ENCODE results near the gene HOXD10.

The HOXD10 gene

DNA sequence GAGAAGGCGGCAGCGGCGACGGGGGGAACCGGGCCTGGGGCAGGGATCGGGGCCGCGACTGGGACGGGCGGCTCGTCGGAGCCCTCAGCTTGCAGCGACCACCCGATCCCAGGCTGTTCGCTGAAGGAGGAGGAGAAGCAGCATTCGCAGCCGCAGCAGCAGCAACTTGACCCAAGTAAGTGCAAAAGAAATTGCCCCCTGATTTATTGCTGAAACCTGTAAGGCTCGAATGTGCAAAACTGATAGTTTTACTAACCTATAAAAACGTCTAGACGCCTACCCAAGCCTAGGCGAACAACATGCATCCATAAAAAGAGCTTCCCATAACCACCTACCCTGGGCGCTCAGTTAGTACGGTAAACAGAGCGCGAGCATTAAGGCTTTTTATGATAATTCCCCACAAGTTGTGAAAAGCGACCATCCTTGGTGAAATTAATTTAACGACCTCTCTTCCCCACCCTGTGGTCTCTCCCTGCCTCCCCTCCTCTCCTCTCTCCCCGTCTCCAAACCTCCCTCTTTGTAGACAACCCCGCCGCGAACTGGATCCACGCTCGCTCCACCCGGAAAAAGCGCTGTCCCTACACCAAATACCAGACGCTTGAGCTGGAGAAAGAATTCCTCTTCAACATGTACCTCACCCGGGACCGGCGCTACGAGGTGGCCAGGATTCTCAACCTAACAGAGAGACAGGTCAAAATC, 7.0 kb downstream of the HOXD10 start:
- no peak for DNase-seq

- no peak for DNase-seq
These were observed 7.8 kb downstream of the HOXD10 start for GRCh38 chr2:176124110-176124946.

GRCh38 chr2:176124947-176125771, 8.6 kb downstream of the HOXD10 start:
- no peak for DNase-seq

DNA sequence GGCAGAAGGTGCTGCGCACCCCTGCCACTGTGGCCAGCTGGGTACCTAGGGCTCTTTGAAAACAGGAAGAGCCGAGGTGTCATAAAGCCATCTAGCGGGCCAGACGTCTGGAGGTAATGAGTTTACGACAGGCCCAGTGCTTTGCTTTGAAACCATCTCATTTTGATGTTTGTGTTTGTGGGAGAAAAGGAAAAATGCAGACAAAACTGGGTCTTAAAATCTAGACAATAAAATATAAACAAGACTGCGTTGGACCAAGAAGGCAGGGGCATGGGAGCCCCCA, 9.1 kb downstream of the HOXD10 start:
- DNase-seq: no peak

- DNase-seq: peak; percentile 81
These were observed 10.6 kb downstream of the HOXD10 start for GRCh38 chr2:176126929-176127773.

DNA sequence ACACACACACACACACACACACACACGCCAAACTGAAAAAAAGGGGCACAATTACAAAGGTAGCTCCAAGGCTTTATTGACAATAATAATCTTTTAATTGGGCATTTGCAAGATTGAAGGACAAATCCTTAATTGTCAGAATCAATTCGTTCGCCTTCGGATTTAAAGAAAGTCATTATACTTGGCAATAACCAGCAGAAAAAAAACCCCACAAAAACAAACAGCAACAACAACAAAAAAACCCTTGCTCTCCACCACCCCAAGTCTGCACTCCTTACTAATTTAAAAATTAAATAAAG, 11.1 kb downstream of the HOXD10 start:
- no peak for DNase-seq

DNA sequence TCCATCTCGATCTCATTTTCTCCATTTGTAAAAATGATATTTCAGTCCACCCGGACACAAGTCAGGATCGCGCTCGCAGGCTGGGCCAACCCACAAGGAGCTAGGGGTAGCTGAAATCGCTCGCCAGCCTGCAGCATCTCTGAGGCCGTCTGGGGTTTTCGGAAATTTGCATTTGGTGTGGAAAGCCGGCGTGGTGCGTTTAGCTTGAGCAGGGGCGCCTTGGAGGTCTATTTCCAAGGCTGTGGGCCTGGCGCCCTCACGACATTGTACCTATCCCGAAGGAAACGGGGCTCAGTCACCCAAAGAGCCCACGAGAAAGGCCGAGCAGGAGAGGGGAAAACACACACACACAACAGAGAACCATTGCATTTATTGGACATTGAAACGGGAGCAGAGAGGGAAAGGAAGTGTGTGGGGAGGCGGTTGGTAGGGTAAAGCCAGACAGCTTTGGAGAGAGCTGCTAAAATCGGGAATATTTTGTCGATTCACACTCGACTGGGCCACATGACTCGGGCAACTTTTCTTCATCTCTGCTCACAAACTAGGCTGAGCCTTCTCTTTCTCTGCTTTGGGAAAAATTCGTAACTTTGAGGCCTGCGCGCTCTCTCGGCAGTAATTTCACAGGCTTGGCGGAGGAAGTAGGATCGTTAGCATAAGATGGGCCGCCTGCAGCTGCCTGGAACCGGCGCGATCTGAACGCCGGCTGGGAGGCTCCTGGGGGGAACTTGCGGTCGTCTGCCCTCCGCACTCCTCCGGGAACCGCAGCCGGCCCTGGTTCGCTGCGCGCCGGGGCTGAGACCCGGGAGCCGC, 11.8 kb downstream of the HOXD10 start:
- DNase-seq: no peak

DNA sequence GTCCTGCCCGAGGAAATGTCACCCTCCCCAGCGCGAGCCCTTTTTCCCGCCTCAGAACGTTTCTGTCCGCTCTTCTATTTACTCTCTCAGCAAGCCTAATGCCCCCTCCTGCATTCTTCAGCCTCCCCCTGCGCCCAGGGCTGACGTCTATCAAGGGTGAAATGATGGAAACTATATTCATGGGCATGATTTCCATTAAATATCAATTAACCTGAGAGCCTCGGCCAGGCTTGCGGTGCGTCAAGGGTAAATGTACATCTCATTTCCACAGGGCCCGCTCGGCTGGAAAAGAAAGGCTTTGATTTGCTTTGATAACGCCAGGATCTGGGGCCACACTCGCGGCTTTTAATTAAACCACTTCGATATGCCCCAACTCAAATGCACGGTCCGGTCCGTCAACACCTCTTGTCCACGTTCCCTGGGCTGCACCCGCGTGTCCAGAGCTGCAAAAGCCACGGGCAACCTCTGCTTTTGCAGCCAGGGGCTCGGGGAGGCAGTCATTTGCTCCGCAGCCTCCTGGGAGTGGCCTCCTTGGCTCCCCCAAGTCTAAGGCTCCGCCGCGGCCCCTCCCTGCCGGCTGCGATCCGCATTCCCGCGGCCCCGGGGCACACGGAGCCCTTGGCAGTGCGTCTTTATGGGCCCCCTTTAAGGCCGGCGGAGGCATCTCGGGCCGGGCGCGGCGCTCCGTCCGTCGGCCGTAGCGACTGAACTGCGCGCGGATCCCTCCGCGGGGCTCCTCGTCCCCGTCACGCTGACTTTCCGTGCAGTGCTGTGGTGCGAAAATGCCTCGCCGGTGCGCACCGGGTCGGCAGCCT, 12.6 kb downstream of the HOXD10 start, which contains the start of gene HOXD8:
Gene HOXD8, plus strand, starts transcription at position 724 of the 815 bp plus-strand sequence. CDS start 662 bp downstream, outside the sequence.
- DNase-seq: no peak

GRCh38 chr2:176129813-176130146, 13.2 kb downstream of the HOXD10 start:
- DNase-seq: no peak

DNA sequence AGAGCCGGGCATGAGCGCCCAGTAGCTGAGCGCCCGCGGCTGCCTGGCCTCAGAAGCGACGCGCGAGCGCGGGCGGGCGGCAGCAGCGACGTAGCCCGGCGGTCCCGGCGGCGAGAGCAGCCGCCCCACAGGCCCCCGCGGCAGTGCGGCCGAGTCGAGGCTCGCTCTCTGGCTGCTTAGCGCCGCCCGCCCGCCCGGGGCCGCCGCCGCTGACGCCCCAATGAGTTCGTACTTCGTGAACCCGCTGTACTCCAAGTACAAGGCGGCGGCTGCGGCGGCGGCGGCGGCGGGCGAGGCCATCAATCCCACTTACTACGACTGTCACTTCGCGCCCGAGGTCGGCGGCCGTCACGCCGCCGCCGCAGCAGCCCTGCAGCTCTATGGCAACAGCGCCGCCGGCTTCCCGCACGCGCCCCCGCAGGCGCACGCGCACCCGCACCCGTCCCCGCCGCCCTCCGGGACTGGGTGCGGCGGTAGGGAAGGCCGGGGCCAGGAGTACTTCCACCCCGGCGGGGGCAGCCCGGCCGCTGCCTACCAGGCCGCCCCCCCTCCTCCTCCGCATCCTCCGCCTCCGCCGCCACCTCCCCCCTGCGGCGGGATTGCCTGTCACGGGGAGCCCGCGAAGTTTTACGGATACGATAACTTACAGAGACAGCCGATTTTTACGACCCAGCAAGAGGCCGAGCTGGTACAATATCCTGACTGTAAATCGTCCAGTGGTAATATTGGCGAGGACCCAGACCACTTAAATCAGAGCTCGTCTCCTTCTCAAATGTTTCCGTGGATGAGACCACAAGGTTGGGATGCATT, 13.8 kb downstream of the HOXD10 start:
- peak; percentile 22 for DNase-seq

GRCh38 chr2:176130957-176131847, 14.6 kb downstream of the HOXD10 start:
- DNase-seq: no peak

- no peak for DNase-seq
These were observed 15.2 kb downstream of the HOXD10 start for GRCh38 chr2:176131848-176132158.

DNA sequence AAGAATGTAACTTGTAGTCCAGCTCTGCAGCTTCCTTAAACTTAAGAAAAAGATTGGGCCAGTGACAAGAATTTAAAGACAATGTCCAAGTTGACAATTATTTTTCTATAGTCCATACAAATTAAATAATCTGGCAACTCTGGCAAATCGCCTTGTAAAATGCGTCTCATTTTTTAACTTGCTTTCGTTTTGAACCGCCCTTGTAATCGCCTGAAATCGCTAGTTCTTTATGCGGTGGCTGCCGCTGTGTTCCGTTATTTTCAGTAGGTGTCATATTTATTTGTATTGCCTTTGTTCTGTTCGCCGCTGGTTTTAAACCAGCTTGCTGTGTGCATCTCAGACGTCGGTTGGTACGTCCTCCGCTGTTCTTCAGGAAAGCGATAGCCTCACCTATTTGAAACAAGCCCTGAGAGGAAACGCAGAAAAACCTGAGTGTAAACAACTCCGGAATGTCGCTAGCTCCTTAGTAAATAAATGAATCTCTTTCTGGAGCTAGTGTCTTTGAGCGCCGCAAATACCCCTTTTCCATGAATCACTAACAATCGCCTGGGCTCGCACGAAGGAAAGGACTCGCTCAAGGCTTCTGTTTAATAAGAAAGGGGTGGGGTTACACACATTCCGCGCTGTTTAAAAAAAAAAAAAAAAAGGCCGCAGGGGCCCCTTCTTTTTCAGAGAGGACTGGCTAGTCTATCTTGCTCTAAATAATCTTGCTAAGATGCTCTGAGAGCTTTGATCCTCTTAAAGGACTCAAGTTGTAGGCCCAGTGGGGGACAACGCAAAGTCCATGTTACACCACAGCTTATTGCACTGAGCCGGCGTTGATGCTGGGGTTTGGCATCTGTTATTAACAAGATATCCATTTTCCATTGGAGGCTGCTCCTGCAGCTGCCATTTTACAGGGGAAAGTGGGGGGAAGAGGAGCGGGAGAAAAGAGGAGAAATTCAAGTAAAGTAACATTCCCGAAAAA, 15.9 kb downstream of the HOXD10 start:
- DNase-seq: no peak

DNA sequence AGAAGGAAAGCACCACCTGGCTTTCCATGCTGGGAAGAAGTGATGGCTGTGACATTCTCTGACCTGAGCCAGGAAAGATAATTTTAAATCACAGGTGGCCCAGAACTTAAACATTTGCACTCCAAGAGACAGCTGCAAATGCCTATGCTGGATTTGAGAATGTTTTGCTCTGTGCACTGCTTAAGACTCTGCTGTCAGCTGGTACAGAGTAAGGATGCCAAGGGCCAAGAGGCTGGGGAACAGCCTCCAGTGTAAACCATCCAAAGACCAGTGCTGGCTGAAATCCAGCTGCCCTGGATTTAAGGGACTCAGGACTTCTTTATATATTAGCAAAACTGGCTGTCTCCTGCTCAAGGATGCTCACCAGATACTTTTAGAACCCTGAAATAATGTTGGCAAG, 16.8 kb downstream of the HOXD10 start:
- no peak for DNase-seq

GRCh38 chr2:176134035-176134434, 17.5 kb downstream of the HOXD10 start:
- no peak for DNase-seq

GRCh38 chr2:176135035-176135440, 18.5 kb downstream of the HOXD10 start:
- DNase-seq: no peak

GRCh38 chr2:176136374-176137251, 20.0 kb downstream of the HOXD10 start:
- no peak for DNase-seq

Measured in CD4-positive, alpha-beta T cell treated with Interleukin-17A for 4 hours (primary cell).